PFSK-1 (cell line): Measurements from ENCODE around the gene C12orf43.

Experiments
- FOXP2 ChIP-seq: optimal IDR thresholded peaks from 2 replicates; pipeline ENCODE3; 2011; ENCODE audit warnings: borderline replicate concordance, control low read depth, inconsistent platforms; ENCODE audit not compliant: insufficient read depth; ENCODE audit errors: extremely low read length, extremely low read depth
- POLR2AphosphoS5 ChIP-seq: IDR thresholded peaks from 2 replicates; pipeline ENCODE4 v1.6.1; 2012; ENCODE audit warnings: low read depth, mild to moderate bottlenecking, control low read depth, low read length, moderate library complexity
- REST ChIP-seq, 2 experiments: IDR thresholded peaks; 2 replicates each; pipeline versions ENCODE4 v1.6.1 to v1.8.0; 2011 to 2012; ENCODE audit warnings: low read depth in 2 of 2, low read length in 2 of 2, control low read depth in 1 of 2, inconsistent platforms in 1 of 2, mild to moderate bottlenecking in 1 of 2, moderate library complexity in 1 of 2; ENCODE audit not compliant: insufficient read depth in 1 of 2
- SIN3A ChIP-seq: IDR thresholded peaks from 2 replicates; pipeline ENCODE4 v1.6.1; 2012; ENCODE audit warnings: mild to moderate bottlenecking, low read length, moderate library complexity, borderline replicate concordance; ENCODE audit not compliant: insufficient read depth
- TAF1 ChIP-seq: IDR thresholded peaks from 2 replicates; pipeline ENCODE4 v1.6.1; 2012; ENCODE audit warnings: low read length, control low read depth, borderline replicate concordance; ENCODE audit not compliant: insufficient read depth

Gene C12orf43

GRCh38 chr12:121009741-121010140, 6.5 kb downstream of the C12orf43 start:
- TF ChIP-seq POLR2AphosphoS5 (no peak), SIN3A (no peak), REST (IDR thresholded peaks at IDR 0.05; ENCODE audit: insufficient read depth in 1 of 2, low read depth in 2 of 2, low read length in 2 of 2) (no peak), TAF1 (no peak), FOXP2 (no peak)

GRCh38 chr12:121008347-121009098, 7.8 kb downstream of the C12orf43 start:
- TF ChIP-seq FOXP2 (no peak), POLR2AphosphoS5 (no peak), SIN3A (no peak), REST (IDR thresholded peaks at IDR 0.05; ENCODE audit: insufficient read depth in 1 of 2, low read depth in 2 of 2, low read length in 2 of 2) (no peak), TAF1 (no peak)

DNA sequence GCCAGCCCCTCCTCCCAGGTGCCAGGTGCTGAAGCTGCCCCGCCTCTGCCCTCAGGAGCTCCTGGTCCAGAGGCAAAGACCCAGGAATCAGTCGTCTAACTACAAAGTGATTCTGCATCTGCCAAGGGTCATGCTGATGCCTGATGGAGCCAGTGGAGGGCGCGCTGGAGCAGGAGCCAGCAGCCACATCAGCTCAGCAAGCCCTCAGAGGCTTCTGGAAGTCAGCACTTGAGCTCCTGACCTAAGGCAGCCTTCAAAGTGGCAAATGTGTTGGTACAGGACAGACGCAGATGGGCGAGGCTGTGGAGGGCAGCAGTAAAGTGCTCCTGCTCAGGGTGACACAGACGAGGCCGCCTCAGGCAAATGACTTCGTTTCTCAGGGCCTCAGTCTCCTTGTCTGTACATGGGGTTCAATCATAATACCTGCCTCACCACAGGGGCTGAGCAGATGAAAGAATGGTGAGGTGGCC, 10.9 kb downstream of the C12orf43 start:
- TF ChIP-seq SIN3A (no peak), FOXP2 (no peak), REST (IDR thresholded peaks at IDR 0.05; ENCODE audit: insufficient read depth in 1 of 2, low read depth in 2 of 2, low read length in 2 of 2) (no peak), TAF1 (no peak), POLR2AphosphoS5 (no peak)

GRCh38 chr12:121004253-121004815, 12.0 kb downstream of the C12orf43 start:
- no peak for TF ChIP-seq REST (IDR thresholded peaks at IDR 0.05; ENCODE audit: insufficient read depth in 1 of 2, low read depth in 2 of 2, low read length in 2 of 2)
- TF ChIP-seq POLR2AphosphoS5, result no peak
- no peak for TF ChIP-seq TAF1
- TF ChIP-seq FOXP2, result no peak
- no peak for TF ChIP-seq SIN3A

DNA sequence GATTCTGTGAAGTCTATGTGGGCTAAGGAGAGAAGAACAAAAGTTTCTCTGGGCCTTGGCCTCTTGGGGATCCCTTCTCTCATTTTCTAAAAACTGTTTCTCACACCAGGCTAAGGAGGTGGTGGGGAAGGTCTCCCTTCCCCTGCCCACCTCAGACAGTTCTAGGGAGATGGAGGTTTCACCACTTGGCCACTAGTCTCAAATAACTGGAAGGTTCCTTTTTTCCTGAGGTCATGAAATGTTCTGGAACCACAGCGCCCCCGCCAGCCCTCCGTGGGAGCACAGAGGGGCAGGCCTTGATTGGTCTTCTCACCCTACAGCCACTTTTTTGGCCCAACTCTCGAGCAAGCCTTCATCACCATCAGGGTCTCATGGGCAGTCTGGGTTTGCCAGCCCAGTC, 12.6 kb downstream of the C12orf43 start:
- TF ChIP-seq SIN3A (no peak), REST (IDR thresholded peaks at IDR 0.05; ENCODE audit: insufficient read depth in 1 of 2, low read depth in 2 of 2, low read length in 2 of 2) (no peak), POLR2AphosphoS5 (no peak), TAF1 (no peak), FOXP2 (no peak)
